CD8-positive, alpha-beta memory T cell (primary cell): ENCODE data around the gene ZFHX2. TPM values are rescaled to one million over a fixed set of nuclear protein-coding genes. Genes with fewer than 3 reads are reported as not detected.
"Not testable (repeated sequence)": the region's sequence is repeated elsewhere in the genome, so short reads cannot be mapped to it uniquely, and the experiment has no call there.

Experiments used
- CTCF ChIA-PET: fragments of 350-600 bp; sonication (Branson Sonifier 250); formaldehyde crosslinking; loops from one replicate; lab custom pipeline; 2021; ENCODE audit warnings: antibody characterized with exemption; lab: Charles Lee
- POLR2A ChIA-PET: fragments of 350-600 bp; sonication (Branson Sonifier 250); formaldehyde crosslinking; loops from one replicate; lab custom pipeline; 2021; ENCODE audit warnings: antibody characterized with exemption; lab: Charles Lee
- DNase-seq, 5 donors: peaks; one replicate each; pipeline versions ENCODE4 v3.0.0 to v3.0.0-alpha.2; 2020 to 2022; ENCODE audit warnings: mixed read lengths in 1 of 5
- H3K27ac ChIP-seq: one replicate; pipeline ENCODE4 v1.7.0; 2013; ENCODE audit warnings: low read depth, mild to moderate bottlenecking, low read length, moderate library complexity
- H3K27me3 ChIP-seq: 2 replicates; pipeline ENCODE4 v1.7.0; 2013; ENCODE audit warnings: low read length, mild to moderate bottlenecking; ENCODE audit not compliant: insufficient read depth, poor library complexity, severe bottlenecking
- H3K36me3 ChIP-seq: 2 replicates; pipeline ENCODE4 v1.7.0; 2013; ENCODE audit warnings: mild to moderate bottlenecking, low read length, moderate library complexity; ENCODE audit not compliant: insufficient read depth
- H3K4me1 ChIP-seq: 2 replicates; pipeline ENCODE4 v1.7.0; 2013; ENCODE audit warnings: mild to moderate bottlenecking, low read length, moderate library complexity; ENCODE audit not compliant: insufficient read depth
- H3K4me3 ChIP-seq: 2 replicates; pipeline ENCODE4 v1.7.0; 2013; ENCODE audit warnings: mild to moderate bottlenecking, low read length
- H3K9me3 ChIP-seq: 2 replicates; pipeline ENCODE4 v1.7.0; 2013; ENCODE audit warnings: mild to moderate bottlenecking, low read length
- H3K27ac Mint-ChIP-seq, 8 donors: one replicate each; pipeline ENCODE4 v1.8.0; 2020 to 2021; ENCODE audit warnings: mixed read lengths in 8 of 8, mild to moderate bottlenecking in 6 of 8, inconsistent platforms in 3 of 8, moderate library complexity in 3 of 8
- H3K27me3 Mint-ChIP-seq, 2 donors: one replicate each; pipeline ENCODE4 v1.8.0; 2020 to 2021; ENCODE audit warnings: mixed read lengths in 2 of 2, mild to moderate bottlenecking in 1 of 2, moderate library complexity in 1 of 2
- H3K36me3 Mint-ChIP-seq, 3 donors: one replicate each; pipeline ENCODE4 v1.8.0; 2020 to 2021; ENCODE audit warnings: mixed read lengths in 3 of 3, inconsistent platforms in 1 of 3, mild to moderate bottlenecking in 1 of 3
- H3K4me1 Mint-ChIP-seq, 3 donors: one replicate each; pipeline ENCODE4 v1.8.0; 2020 to 2021; ENCODE audit warnings: mixed read lengths in 3 of 3, inconsistent platforms in 1 of 3, mild to moderate bottlenecking in 1 of 3
- H3K4me3 Mint-ChIP-seq, 7 donors: one replicate each; pipeline ENCODE4 v1.8.0; 2020 to 2021; ENCODE audit warnings: mixed read lengths in 7 of 7, mild to moderate bottlenecking in 6 of 7, moderate library complexity in 4 of 7, inconsistent platforms in 2 of 7
- H3K9me3 Mint-ChIP-seq, 5 donors: one replicate each; pipeline ENCODE4 v1.8.0; 2020 to 2022; ENCODE audit warnings: mixed read lengths in 5 of 5, mild to moderate bottlenecking in 3 of 5, moderate library complexity in 2 of 5, inconsistent platforms in 1 of 5
- polyA plus RNA-seq: library from polyadenylated mRNA; unstranded; fragments of 300-500 nt; fragmentation: Illumina TruSeq; gene quantifications from one replicate; pipeline ENCODE4 v1.2.3, GENCODE V29; 2021
- total RNA-seq, 2 experiments: library from RNA; stranded (reverse); gene quantifications; one replicate each; pipeline ENCODE4 v1.2.3, GENCODE V29; 2021

Gene ZFHX2
- total and polyA plus RNA-seq, 3 experiments from 2014 or later = 2.4 to 2.5 TPM; not detected in 1

- H3K9me3 Mint-ChIP-seq, H3K27ac Mint-ChIP-seq, CTCF ChIA-PET, H3K4me3 ChIP-seq, H3K4me1 ChIP-seq, H3K9me3 ChIP-seq, H3K36me3 ChIP-seq, H3K27me3 ChIP-seq, POLR2A ChIA-PET, H3K4me1 Mint-ChIP-seq, H3K4me3 Mint-ChIP-seq, DNase-seq, H3K27ac ChIP-seq, H3K36me3 Mint-ChIP-seq: not testable (repeated sequence)
- H3K27me3 Mint-ChIP-seq = peaks cover 25 to 46% of the 10 kb centered on the region in 2 donors
These were observed 33.1 kb upstream of the ZFHX2 start for GRCh38 chr14:23584527-23585203.

GRCh38 chr14:23583761-23584526, 32.4 kb upstream of the ZFHX2 start:
- H3K36me3 ChIP-seq, H3K27ac ChIP-seq, H3K27me3 ChIP-seq, H3K4me3 Mint-ChIP-seq, H3K4me1 Mint-ChIP-seq, H3K36me3 Mint-ChIP-seq, H3K9me3 Mint-ChIP-seq, H3K4me1 ChIP-seq, DNase-seq, H3K9me3 ChIP-seq, CTCF ChIA-PET, POLR2A ChIA-PET, H3K27ac Mint-ChIP-seq, H3K4me3 ChIP-seq: not testable (repeated sequence)
- peaks cover 24 to 51% of the 10 kb centered on the region in 2 donors for H3K27me3 Mint-ChIP-seq

GRCh38 chr14:23582906-23583760, 31.6 kb upstream of the ZFHX2 start:
- Mint-ChIP-seq H3K27ac (no peak overlapping the region), H3K4me3 (no peak overlapping the region)

GRCh38 chr14:23580948-23581281, 29.4 kb upstream of the ZFHX2 start:
- Mint-ChIP-seq H3K36me3 (no peaks in the 10 kb centered on the region), H3K4me1 (peaks cover 8 to 20% (median 11%) of the 10 kb centered on the region in 3 donors), H3K9me3 (peaks cover 0 to 3% (median 0%) of the 10 kb centered on the region in 5 donors), H3K4me3 (no peak overlapping the region), H3K27ac (no peak overlapping the region), H3K27me3 (peaks cover 30 to 55% of the 10 kb centered on the region in 2 donors)
- Histone ChIP-seq H3K27me3 (peaks cover 16% of the 10 kb centered on the region), H3K36me3 (no peaks in the 10 kb centered on the region), H3K4me3 (no peak overlapping the region), H3K27ac (no peak overlapping the region), H3K9me3 (no peaks in the 10 kb centered on the region), H3K4me1 (peaks cover 5% of the 10 kb centered on the region)
- DNase-seq = no peak
- POLR2A ChIA-PET = no interaction called here
- CTCF ChIA-PET = interaction anchor here (0.8 to 1.5 kb wide), 4 partner anchors 8 to 35 kb away, joined by 3 read pairs; no protein-coding TSS in a partner anchor

More at GRCh38 chr14:23582906-23583760, 31.6 kb upstream of the ZFHX2 start:
- Mint-ChIP-seq H3K36me3 (no peaks in the 10 kb centered on the region), H3K4me1 (peaks cover 0 to 8% (median 4%) of the 10 kb centered on the region in 3 donors), H3K27me3 (peaks cover 28 to 52% of the 10 kb centered on the region in 2 donors), H3K9me3 (peaks cover 0 to 3% (median 0%) of the 10 kb centered on the region in 5 donors)
- Histone ChIP-seq H3K9me3 (no peaks in the 10 kb centered on the region), H3K27me3 (peaks cover 5% of the 10 kb centered on the region), H3K36me3 (no peaks in the 10 kb centered on the region), H3K4me3 (no peak overlapping the region), H3K4me1 (no peaks in the 10 kb centered on the region), H3K27ac (no peak overlapping the region)
- CTCF ChIA-PET = no interaction called here
- POLR2A ChIA-PET = interaction anchor here (0.6 kb wide), 1 partner anchor 111 kb away, joined by 11 read pairs; no protein-coding TSS in a partner anchor
- no peak for DNase-seq

GRCh38 chr14:23580152-23580926, 28.8 kb upstream of the ZFHX2 start:
- H3K27ac ChIP-seq = no peak overlapping the region
- Mint-ChIP-seq H3K9me3 (peaks cover 0 to 3% (median 0%) of the 10 kb centered on the region in 5 donors), H3K27me3 (peaks cover 28 to 54% of the 10 kb centered on the region in 2 donors), H3K4me1 (peaks cover 8 to 22% (median 11%) of the 10 kb centered on the region in 3 donors), H3K36me3 (no peaks in the 10 kb centered on the region), H3K27ac (no peak overlapping the region), H3K4me3 (no peak overlapping the region)
- CTCF ChIA-PET = interaction anchor here (0.9 to 1.5 kb wide), 2 partner anchors 9 to 19 kb away, joined by 3 read pairs; no protein-coding TSS in a partner anchor
- H3K27me3 ChIP-seq = peaks cover 16% of the 10 kb centered on the region
- H3K9me3 ChIP-seq = no peaks in the 10 kb centered on the region
- H3K4me1 ChIP-seq = peaks cover 5% of the 10 kb centered on the region
- POLR2A ChIA-PET = no interaction called here
- H3K4me3 ChIP-seq = no peak overlapping the region
- H3K36me3 ChIP-seq = no peaks in the 10 kb centered on the region
- no peak for DNase-seq

GRCh38 chr14:23579739-23580138, 28.2 kb upstream of the ZFHX2 start:
- peak overlapping the region in 1 of 8 donors; percentile 56 for H3K27ac Mint-ChIP-seq
- no peaks in the 10 kb centered on the region for H3K36me3 Mint-ChIP-seq
- H3K27me3 Mint-ChIP-seq = peaks cover 34 to 60% of the 10 kb centered on the region in 2 donors
- H3K27ac ChIP-seq = no peak overlapping the region
- H3K27me3 ChIP-seq = peaks cover 18% of the 10 kb centered on the region
- H3K4me1 Mint-ChIP-seq = peaks cover 8 to 25% (median 12%) of the 10 kb centered on the region in 3 donors
- H3K9me3 Mint-ChIP-seq = peaks cover 0 to 3% (median 0%) of the 10 kb centered on the region in 5 donors
- H3K36me3 ChIP-seq = no peaks in the 10 kb centered on the region
- no peak overlapping the region for H3K4me3 Mint-ChIP-seq
- no peak for DNase-seq
- peaks cover 5% of the 10 kb centered on the region for H3K4me1 ChIP-seq
- no peak overlapping the region for H3K4me3 ChIP-seq
- CTCF ChIA-PET = interaction anchor here (0.9 to 1.5 kb wide), 2 partner anchors 9 to 19 kb away, joined by 3 read pairs; no protein-coding TSS in a partner anchor
- POLR2A ChIA-PET = no interaction called here
- H3K9me3 ChIP-seq = no peaks in the 10 kb centered on the region

- H3K36me3 Mint-ChIP-seq = no peaks in the 10 kb centered on the region
- no peak overlapping the region for H3K4me3 Mint-ChIP-seq
- peaks cover 37 to 63% of the 10 kb centered on the region in 2 donors for H3K27me3 Mint-ChIP-seq
- Histone ChIP-seq H3K4me3 (no peak overlapping the region), H3K27ac (no peak overlapping the region), H3K36me3 (no peaks in the 10 kb centered on the region), H3K4me1 (peaks cover 5% of the 10 kb centered on the region), H3K9me3 (no peaks in the 10 kb centered on the region), H3K27me3 (peaks cover 18% of the 10 kb centered on the region)
- no peak overlapping the region for H3K27ac Mint-ChIP-seq
- CTCF ChIA-PET = no interaction called here
- peaks cover 8 to 25% (median 12%) of the 10 kb centered on the region in 3 donors for H3K4me1 Mint-ChIP-seq
- no peak for DNase-seq
- POLR2A ChIA-PET = no interaction called here
- H3K9me3 Mint-ChIP-seq = peaks cover 0 to 3% (median 0%) of the 10 kb centered on the region in 5 donors
These were observed 27.7 kb upstream of the ZFHX2 start for GRCh38 chr14:23579311-23579630.
